Panc1 (cell line): ENCODE results near the gene KNTC1. TPM values are rescaled to one million over a fixed set of nuclear protein-coding genes. Genes with fewer than 3 reads are reported as not detected.
A peak's percentile ranks its signal among the peaks of the same experiment; 100 is the strongest.

Source experiments
- ATAC-seq: fragments of 200-7000 bp; cut with Tn5 transposase; 2 replicates; pipeline ENCODE4 v1.9.1; 2020; ENCODE audit warnings: mild to moderate bottlenecking, moderate library complexity
- BruUV-seq: library from RNA; stranded (reverse); fragments of 400-500 nt; replicated peaks from 2 replicates; lab custom pipeline; 2021; lab: Mats Ljungman, UMichigan
- CTCF ChIA-PET: fragments of 300-600 bp; sonication (Branson Sonifier 250); formaldehyde crosslinking; loops from one replicate; lab custom pipeline; 2022; ENCODE audit warnings: antibody characterized with exemption; lab: Charles Lee
- POLR2A ChIA-PET: fragments of 300-600 bp; sonication (Branson Sonifier 250); formaldehyde crosslinking; loops from one replicate; lab custom pipeline; 2022; ENCODE audit warnings: antibody characterized with exemption; lab: Charles Lee
- DNase-seq: peaks from one replicate; pipeline ENCODE4 v3.0.0-alpha.2; 2010; ENCODE audit warnings: low read depth, low spot score
- H3K27ac ChIP-seq: 2 replicates; pipeline ENCODE4 v1.5.1; 2011; ENCODE audit warnings: mild to moderate bottlenecking, low read length, inconsistent platforms
- H3K27me3 ChIP-seq: fragments of 200-500 bp; sonication (Bioruptor generic); 2 replicates; pipeline ENCODE4 v1.6.0; 2014; ENCODE audit warnings: low read length, inconsistent platforms; ENCODE audit not compliant: control insufficient read depth, insufficient read depth
- H3K36me3 ChIP-seq: fragments of 200-500 bp; sonication (Bioruptor generic); 2 replicates; pipeline ENCODE4 v1.5.1; 2014; ENCODE audit warnings: inconsistent platforms, mild to moderate bottlenecking, low read length, moderate library complexity; ENCODE audit not compliant: control insufficient read depth, insufficient read depth
- H3K4me1 ChIP-seq: 2 replicates; pipeline ENCODE4 v1.5.1; 2011; ENCODE audit warnings: inconsistent platforms, mild to moderate bottlenecking, low read length, moderate library complexity; ENCODE audit not compliant: control insufficient read depth, insufficient read depth
- H3K4me3 ChIP-seq, 2 experiments: 2 replicates each; pipeline ENCODE4 v1.5.1; 2011 to 2012; ENCODE audit warnings: low read depth in 2 of 2, low read length in 2 of 2, mild to moderate bottlenecking in 2 of 2, inconsistent platforms in 1 of 2, moderate library complexity in 1 of 2
- H3K9me3 ChIP-seq: fragments of 200-500 bp; sonication (Bioruptor generic); 2 replicates; pipeline ENCODE4 v1.5.1; 2014; ENCODE audit warnings: low read depth, mild to moderate bottlenecking, inconsistent platforms, low read length, moderate library complexity; ENCODE audit not compliant: control insufficient read depth, insufficient read depth
- CTCF ChIP-seq: fragments of 450-650 bp; IDR thresholded peaks from 2 replicates; pipeline ENCODE4 v1.5.1; 2017; ENCODE audit warnings: mild to moderate bottlenecking
- POLR2AphosphoS5 ChIP-seq: IDR thresholded peaks from 2 replicates; pipeline ENCODE4 v1.6.1; 2012; ENCODE audit warnings: mild to moderate bottlenecking, low read depth, low read length, moderate library complexity
- REST ChIP-seq, 2 experiments: IDR thresholded peaks; 2 replicates each; pipeline ENCODE4 v1.6.1; 2011 to 2012; ENCODE audit warnings: low read depth in 2 of 2, control low read depth in 1 of 2, low read length in 1 of 2, mild to moderate bottlenecking in 1 of 2, moderate library complexity in 1 of 2; ENCODE audit not compliant: insufficient read depth in 1 of 2
- SIN3A ChIP-seq: IDR thresholded peaks from 2 replicates; pipeline ENCODE4 v1.6.1; 2012; ENCODE audit warnings: low read depth, mild to moderate bottlenecking, low read length, moderate library complexity, borderline replicate concordance; ENCODE audit not compliant: insufficient read depth
- TCF7L2 ChIP-seq: IDR thresholded peaks from 2 replicates; pipeline ENCODE4 v1.6.1; 2011; ENCODE audit warnings: mild to moderate bottlenecking, low read depth, low read length, inconsistent platforms
- in situ Hi-C: cut with HindIII; loops from 2 replicates; pipeline ENCODE4 v1.10.0; 2016; ENCODE audit warnings: low sequenced_read_pairs, low pct_unique_long_range_greater_than_20kb
- intact Hi-C: fragments of 100-400 bp; cut with micrococcal nuclease; formaldehyde crosslinking; loops from one replicate; pipeline ENCODE4 v1.10.0; 2022; ENCODE audit not compliant: unreplicated experiment
- total RNA-seq: library from RNA; stranded (reverse); gene quantifications from one replicate; pipeline ENCODE4 v1.2.1, GENCODE V29; 2021; ENCODE audit not compliant: unreplicated experiment

KNTC1 gene
- total RNA-seq, 1 experiment from 2014 or later: 53.9 TPM

DNA sequence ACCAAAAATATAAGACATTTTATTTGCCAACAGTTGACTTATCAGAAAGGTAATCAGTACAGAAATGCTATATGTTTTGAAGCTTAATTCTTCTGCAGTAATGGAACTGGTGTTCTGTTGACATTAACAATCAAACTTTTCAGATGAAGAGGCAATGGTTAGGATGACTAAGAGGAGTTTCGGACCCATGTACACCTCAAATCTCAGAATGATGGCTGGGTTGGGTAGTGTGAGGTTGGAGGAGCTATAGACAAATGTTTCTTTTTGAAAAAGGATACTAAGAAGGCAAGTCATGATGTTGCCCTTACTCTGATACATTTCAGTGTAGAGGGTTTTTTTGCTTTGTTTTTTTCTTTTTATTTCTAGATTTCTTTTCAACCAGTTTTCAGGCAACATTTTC is 66.9 kb downstream of the KNTC1 start:
- DNase-seq (no peak), ATAC-seq (no peak)
- H3K27me3 ChIP-seq: no peaks in the 10 kb centered on the region
- no peak for TF ChIP-seq TCF7L2
- no peak for TF ChIP-seq REST (IDR thresholded peaks at IDR 0.05; ENCODE audit: insufficient read depth in 1 of 2, low read depth in 2 of 2, low read length in 1 of 2)
- no peak for TF ChIP-seq SIN3A
- no peak overlapping the region for H3K27ac ChIP-seq
- no peak overlapping the region for H3K4me3 ChIP-seq
- ChIA-PET POLR2A (no interaction called here), CTCF (no interaction called here)
- in situ Hi-C loops: no loop called here
- H3K4me1 ChIP-seq: no peaks in the 10 kb centered on the region
- H3K36me3 ChIP-seq: peaks cover 20% of the 10 kb centered on the region; the same call in 1 of the 2 replicates
- BruUV-seq: TSS peak; percentile 41
- intact Hi-C loops: no loop called here
- no peaks in the 10 kb centered on the region for H3K9me3 ChIP-seq

- intact Hi-C loops: no loop called here
- in situ Hi-C loops: no loop called here
- peaks cover 14% of the 10 kb centered on the region; the same call in 1 of the 2 replicates for H3K36me3 ChIP-seq
- DNase-seq: no peak
- ChIA-PET CTCF (no interaction called here), POLR2A (no interaction called here)
- ATAC-seq: no peak
- H3K4me1 ChIP-seq: no peaks in the 10 kb centered on the region
- H3K27ac ChIP-seq: no peak overlapping the region
- no TSS peak for BruUV-seq
- no peak overlapping the region for H3K4me3 ChIP-seq
- TF ChIP-seq SIN3A (no peak), TCF7L2 (no peak)
- no peaks in the 10 kb centered on the region for H3K27me3 ChIP-seq
- no peaks in the 10 kb centered on the region for H3K9me3 ChIP-seq
These were observed 69.8 kb downstream of the KNTC1 start for GRCh38 chr12:122596838-122597237.

DNA sequence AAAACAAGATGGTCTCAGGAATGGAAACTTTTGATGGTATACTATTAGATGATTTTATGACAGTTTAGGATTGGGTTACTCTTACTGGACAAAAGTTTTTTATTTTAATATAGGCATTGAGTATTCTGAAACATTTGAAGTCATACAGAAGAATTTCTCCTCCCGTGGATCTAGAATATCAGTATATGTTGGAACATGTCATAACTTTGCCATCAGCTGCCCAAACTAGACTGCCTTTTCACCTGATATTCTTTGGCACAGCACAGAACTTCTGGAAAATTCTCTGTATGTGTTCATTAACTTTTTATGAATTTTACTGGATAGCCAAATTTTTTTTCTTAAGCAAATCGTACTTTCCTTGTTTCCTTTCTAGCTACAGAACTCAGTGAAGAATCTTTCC is 75.4 kb downstream of the KNTC1 start:
- ChIA-PET POLR2A (no interaction called here), CTCF (no interaction called here)
- Histone ChIP-seq H3K27ac (no peak overlapping the region), H3K4me1 (no peaks in the 10 kb centered on the region), H3K27me3 (no peaks in the 10 kb centered on the region), H3K36me3 (peaks cover 9% of the 10 kb centered on the region; the same call in 1 of the 2 replicates), H3K4me3 (no peak overlapping the region), H3K9me3 (no peaks in the 10 kb centered on the region)
- intact Hi-C loops: no loop called here
- DNase-seq: no peak
- no peak for TF ChIP-seq CTCF
- TF ChIP-seq TCF7L2: no peak
- no peak for TF ChIP-seq REST (IDR thresholded peaks at IDR 0.05; ENCODE audit: insufficient read depth in 1 of 2, low read depth in 2 of 2, low read length in 1 of 2)
- TF ChIP-seq SIN3A: no peak
- TF ChIP-seq POLR2AphosphoS5: no peak
- ATAC-seq: no peak
- BruUV-seq: no TSS peak
- in situ Hi-C loops: no loop called here
